Karpas-422 (cell line): ENCODE measurements around the gene PTPRH. TPM values are rescaled to one million over a fixed set of nuclear protein-coding genes. Genes with fewer than 3 reads are reported as not detected.

ENCODE experiments used
- DNase-seq: peaks from one replicate; pipeline ENCODE4 v3.0.0-alpha.2; 2015
- H2AFZ ChIP-seq: fragments of 200-600 bp; sonication (generic); 2 replicates; pipeline ENCODE4 v1.6.1; 2014; ENCODE audit warnings: antibody characterized with exemption, low read length, mixed read lengths
- H3K27ac ChIP-seq: fragments of 200-600 bp; sonication (generic); 2 replicates; pipeline ENCODE4 v1.5.1; 2014; ENCODE audit warnings: mild to moderate bottlenecking, low read length, moderate library complexity
- H3K27me3 ChIP-seq: fragments of 200-600 bp; sonication (generic); 2 replicates; pipeline ENCODE4 v1.6.1; 2014; ENCODE audit warnings: low read length, mixed read lengths
- H3K36me3 ChIP-seq: fragments of 200-600 bp; sonication (generic); 2 replicates; pipeline ENCODE4 v1.6.1; 2014; ENCODE audit warnings: low read length, mixed read lengths; ENCODE audit not compliant: insufficient read depth
- H3K4me1 ChIP-seq: fragments of 200-600 bp; sonication (generic); 2 replicates; pipeline ENCODE4 v1.6.1; 2014; ENCODE audit warnings: mild to moderate bottlenecking, low read length, mixed read lengths
- H3K4me2 ChIP-seq: fragments of 200-600 bp; sonication (generic); 2 replicates; pipeline ENCODE4 v1.6.1; 2014; ENCODE audit warnings: low read length, low read depth, mild to moderate bottlenecking; ENCODE audit not compliant: poor library complexity, severe bottlenecking
- H3K4me3 ChIP-seq: fragments of 200-600 bp; sonication (generic); 2 replicates; pipeline ENCODE4 v1.5.1; 2014; ENCODE audit warnings: mild to moderate bottlenecking, antibody characterized with exemption, low read length, mixed read lengths
- H3K79me2 ChIP-seq: fragments of 200-600 bp; sonication (generic); 2 replicates; pipeline ENCODE4 v1.6.1; 2014; ENCODE audit warnings: mild to moderate bottlenecking, low read length, mixed read lengths
- H3K9ac ChIP-seq: fragments of 200-600 bp; sonication (generic); 2 replicates; pipeline ENCODE4 v1.6.0; 2014; ENCODE audit warnings: low read length
- H3K9me2 ChIP-seq: fragments of 200-600 bp; sonication (generic), shearing (Covaris generic); replicated peaks from 2 replicates; pipeline ENCODE4 v1.6.0; 2014; ENCODE audit warnings: mild to moderate bottlenecking, low read length, moderate library complexity; ENCODE audit not compliant: insufficient read depth
- H3K9me3 ChIP-seq: fragments of 300-700, 200-600 bp; sonication (generic); 2 replicates; pipeline ENCODE4 v1.6.1; 2014; ENCODE audit warnings: low read length, mixed read lengths
- H4K20me1 ChIP-seq: fragments of 200-600 bp; sonication (generic); 2 replicates; pipeline ENCODE4 v1.6.1; 2014; ENCODE audit warnings: mild to moderate bottlenecking, antibody characterized with exemption, low read length, low read depth; ENCODE audit not compliant: insufficient read depth
- total RNA-seq: library from RNA; depleted of rRNA; stranded (reverse); fragments of >200 nt; shearing (Covaris generic); gene quantifications from 2 replicates; pipeline ENCODE4 v1.2.3, GENCODE V29; 2014; ENCODE audit warnings: low replicate concordance

PTPRH gene
- total RNA-seq, 1 experiment from 2014 or later: 1.4 TPM

- peaks cover 60% of the 10 kb centered on the region for H3K4me1 ChIP-seq
- H3K4me3 ChIP-seq: peak overlapping the region; percentile 84
- no peak overlapping the region for H2AFZ ChIP-seq
- H3K27ac ChIP-seq: peak overlapping the region; percentile 98
- H3K9me2 ChIP-seq: no peaks in the 10 kb centered on the region
- H3K79me2 ChIP-seq: peaks cover 96% of the 10 kb centered on the region
- peaks cover 27% of the 10 kb centered on the region for H3K36me3 ChIP-seq
- H3K4me2 ChIP-seq: peak overlapping the region; percentile 96
- peak; percentile 97 for DNase-seq
- no peaks in the 10 kb centered on the region for H3K27me3 ChIP-seq
- peaks cover 51% of the 10 kb centered on the region for H4K20me1 ChIP-seq
- no peaks in the 10 kb centered on the region for H3K9me3 ChIP-seq
- H3K9ac ChIP-seq: peak overlapping the region; percentile 96
Measured at GRCh38 chr19:55253842-55254624, 44.7 kb upstream of the PTPRH start.

GRCh38 chr19:55252760-55253663 lies 43.7 kb upstream of the PTPRH start:
- Histone ChIP-seq H3K4me1 (peaks cover 60% of the 10 kb centered on the region), H3K36me3 (peaks cover 28% of the 10 kb centered on the region), H4K20me1 (peaks cover 61% of the 10 kb centered on the region), H3K9me3 (no peaks in the 10 kb centered on the region), H3K79me2 (peaks cover 99% of the 10 kb centered on the region), H3K4me3 (peak overlapping the region; percentile 84), H3K9ac (peak overlapping the region; percentile 96), H3K4me2 (peak overlapping the region; percentile 96), H3K27me3 (no peaks in the 10 kb centered on the region), H3K9me2 (no peaks in the 10 kb centered on the region), H2AFZ (no peak overlapping the region), H3K27ac (peak overlapping the region; percentile 98)
- DNase-seq: peak; percentile 55

GRCh38 chr19:55251341-55252081 lies 42.2 kb upstream of the PTPRH start:
- no peaks in the 10 kb centered on the region for H3K9me3 ChIP-seq
- H3K27me3 ChIP-seq: no peaks in the 10 kb centered on the region
- peak overlapping the region; percentile 46 for H3K9ac ChIP-seq
- peaks cover 36% of the 10 kb centered on the region for H3K36me3 ChIP-seq
- H3K4me1 ChIP-seq: peaks cover 53% of the 10 kb centered on the region
- H3K9me2 ChIP-seq: no peaks in the 10 kb centered on the region
- peaks cover 99% of the 10 kb centered on the region for H3K79me2 ChIP-seq
- peak overlapping the region; percentile 26 for H3K4me2 ChIP-seq
- no peak overlapping the region for H2AFZ ChIP-seq
- no peak overlapping the region for H3K4me3 ChIP-seq
- peak; percentile 57 for DNase-seq
- H4K20me1 ChIP-seq: peaks cover 63% of the 10 kb centered on the region
- H3K27ac ChIP-seq: peak overlapping the region; percentile 98

DNA sequence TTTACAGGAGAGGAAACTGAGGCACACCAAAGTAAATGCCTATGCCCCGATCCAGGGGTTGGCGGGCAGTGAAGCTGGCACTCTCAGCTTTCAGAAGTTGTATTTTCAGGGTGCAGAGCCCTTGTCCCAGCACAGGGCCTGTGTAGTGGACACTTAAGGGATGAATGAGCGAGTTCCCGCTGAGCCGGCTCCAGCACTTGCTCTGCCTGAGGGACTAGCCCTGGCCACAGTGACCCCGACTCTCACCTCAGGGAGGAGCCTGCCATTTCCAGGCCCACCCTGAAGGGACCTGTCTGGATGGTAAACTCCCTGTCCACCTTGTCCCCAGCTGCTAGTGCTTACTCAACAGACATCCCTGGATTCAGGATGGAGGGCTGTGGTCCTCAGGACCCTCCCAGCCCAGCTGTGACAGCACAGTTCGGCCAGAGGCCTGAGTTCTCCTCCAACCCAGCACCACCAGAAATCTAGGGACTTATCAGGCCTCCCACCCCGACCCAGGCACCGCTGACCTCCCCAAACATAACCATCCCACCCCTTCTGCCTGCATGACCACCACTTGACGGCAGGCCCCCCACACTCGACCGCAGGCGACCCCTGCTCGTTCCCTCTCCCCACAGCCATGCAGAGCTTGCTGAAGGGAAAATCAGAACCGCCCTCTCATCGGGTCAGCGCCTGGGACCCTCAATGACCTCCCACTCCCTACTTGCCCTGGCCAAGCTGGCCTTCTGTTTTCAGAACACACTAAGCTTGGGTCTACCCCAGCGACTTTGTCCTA lies 41.1 kb upstream of the PTPRH start:
- no peaks in the 10 kb centered on the region for H3K9me3 ChIP-seq
- no peak overlapping the region for H3K4me2 ChIP-seq
- no peak overlapping the region for H2AFZ ChIP-seq
- no peaks in the 10 kb centered on the region for H3K27me3 ChIP-seq
- H3K4me3 ChIP-seq: no peak overlapping the region
- H3K79me2 ChIP-seq: peaks cover 97% of the 10 kb centered on the region
- H4K20me1 ChIP-seq: peaks cover 66% of the 10 kb centered on the region
- H3K4me1 ChIP-seq: peaks cover 43% of the 10 kb centered on the region
- peak overlapping the region; percentile 98; the same call in 1 of the 2 replicates for H3K27ac ChIP-seq
- no peaks in the 10 kb centered on the region for H3K9me2 ChIP-seq
- no peak for DNase-seq
- H3K36me3 ChIP-seq: peaks cover 39% of the 10 kb centered on the region
- no peak overlapping the region for H3K9ac ChIP-seq

GRCh38 chr19:55249841-55250240 lies 40.5 kb upstream of the PTPRH start:
- peaks cover 71% of the 10 kb centered on the region for H4K20me1 ChIP-seq
- H3K4me3 ChIP-seq: no peak overlapping the region
- H2AFZ ChIP-seq: no peak overlapping the region
- peaks cover 37% of the 10 kb centered on the region for H3K4me1 ChIP-seq
- H3K36me3 ChIP-seq: peaks cover 44% of the 10 kb centered on the region
- DNase-seq: no peak
- H3K9me2 ChIP-seq: no peaks in the 10 kb centered on the region
- no peak overlapping the region for H3K27ac ChIP-seq
- H3K9me3 ChIP-seq: no peaks in the 10 kb centered on the region
- no peak overlapping the region for H3K9ac ChIP-seq
- H3K27me3 ChIP-seq: no peaks in the 10 kb centered on the region
- no peak overlapping the region for H3K4me2 ChIP-seq
- peaks cover 96% of the 10 kb centered on the region for H3K79me2 ChIP-seq

GRCh38 chr19:55248704-55249103 lies 39.4 kb upstream of the PTPRH start:
- Histone ChIP-seq H3K27me3 (no peaks in the 10 kb centered on the region), H3K9ac (no peak overlapping the region), H3K4me2 (no peak overlapping the region), H3K4me1 (peaks cover 25% of the 10 kb centered on the region), H4K20me1 (peaks cover 82% of the 10 kb centered on the region), H3K27ac (no peak overlapping the region), H3K9me2 (no peaks in the 10 kb centered on the region), H2AFZ (no peak overlapping the region), H3K36me3 (peaks cover 50% of the 10 kb centered on the region), H3K4me3 (no peak overlapping the region), H3K79me2 (peaks cover 97% of the 10 kb centered on the region), H3K9me3 (no peaks in the 10 kb centered on the region)
- DNase-seq: no peak

GRCh38 chr19:55248166-55248675 lies 38.9 kb upstream of the PTPRH start:
- Histone ChIP-seq H3K27ac (no peak overlapping the region), H2AFZ (no peak overlapping the region), H3K4me2 (no peak overlapping the region), H3K79me2 (peaks cover 96% of the 10 kb centered on the region), H3K9me3 (no peaks in the 10 kb centered on the region), H3K4me1 (peaks cover 21% of the 10 kb centered on the region), H3K9me2 (no peaks in the 10 kb centered on the region), H3K27me3 (no peaks in the 10 kb centered on the region), H3K9ac (no peak overlapping the region), H3K4me3 (no peak overlapping the region), H4K20me1 (peaks cover 85% of the 10 kb centered on the region), H3K36me3 (peaks cover 50% of the 10 kb centered on the region)
- DNase-seq: no peak
